HepG2 (cell line): ENCODE measurements around the gene SLC28A1. TPM values are rescaled to one million over a fixed set of nuclear protein-coding genes. Genes with fewer than 3 reads are reported as not detected.
A peak's percentile ranks its signal among the peaks of the same experiment; 100 is the strongest.

Experiments used
- DMAP1 ChIP-seq: IDR thresholded peaks from 2 replicates; pipeline ENCODE4 v1.6.1; 2016
- ELF4 ChIP-seq: sonication (generic); formaldehyde crosslinking; IDR thresholded peaks from 2 replicates; pipeline ENCODE4 v1.5.0; 2020; ENCODE audit warnings: missing genetic modification reagents, mild to moderate bottlenecking, moderate library complexity, borderline replicate concordance
- GATAD1 ChIP-seq: IDR thresholded peaks from 2 replicates; pipeline ENCODE4 v1.6.1; 2016; ENCODE audit warnings: missing genetic modification reagents, missing compliant biosample characterization
- MEIS1 ChIP-seq: sonication (generic); formaldehyde crosslinking; IDR thresholded peaks from 2 replicates; pipeline ENCODE4 v1.9.0; 2021; ENCODE audit warnings: mild to moderate bottlenecking, missing genetic modification reagents, moderate library complexity, borderline replicate concordance
- POLR2A ChIP-seq, 2 experiments: IDR thresholded peaks; 2 replicates each; pipeline ENCODE4 v1.6.1; 2011; ENCODE audit warnings: low read depth in 2 of 2, low read length in 2 of 2, mild to moderate bottlenecking in 1 of 2, moderate library complexity in 1 of 2; ENCODE audit not compliant: insufficient read depth in 1 of 2
- TRIM24 ChIP-seq: sonication (generic); formaldehyde crosslinking; IDR thresholded peaks from 2 replicates; pipeline ENCODE4 v1.8.0; 2022; ENCODE audit warnings: mild to moderate bottlenecking, missing genetic modification reagents
- YY1 ChIP-seq: IDR thresholded peaks from 2 replicates; pipeline ENCODE4 v1.6.1; 2011; ENCODE audit warnings: low read length, low read depth, moderate library complexity, mild to moderate bottlenecking; ENCODE audit not compliant: insufficient read depth, insufficient replicate concordance
- ZBTB38 ChIP-seq: sonication (generic); formaldehyde crosslinking; IDR thresholded peaks from 2 replicates; pipeline ENCODE4 v1.5.1; 2020; ENCODE audit warnings: mild to moderate bottlenecking, missing genetic modification reagents
- ZBTB7B ChIP-seq: sonication (generic); formaldehyde crosslinking; IDR thresholded peaks from 2 replicates; pipeline ENCODE4 v1.4.0; 2020; ENCODE audit warnings: missing genetic modification reagents
- ZFP36 ChIP-seq: fragments of 150-350 bp; IDR thresholded peaks from 2 replicates; pipeline ENCODE4 v1.6.1; 2018; ENCODE audit warnings: borderline replicate concordance, low read length, low read depth; ENCODE audit not compliant: partially characterized antibody
- ZNF260 ChIP-seq: sonication (generic); formaldehyde crosslinking; IDR thresholded peaks from 2 replicates; pipeline ENCODE4 v1.4.0; 2020; ENCODE audit warnings: missing genetic modification reagents, low read depth, mild to moderate bottlenecking, borderline replicate concordance
- ZNF543 ChIP-seq: sonication (generic); formaldehyde crosslinking; IDR thresholded peaks from 2 replicates; pipeline ENCODE4 v1.4.0; 2020; ENCODE audit warnings: mild to moderate bottlenecking, missing genetic modification reagents
- ZNF563 ChIP-seq: sonication (generic); formaldehyde crosslinking; IDR thresholded peaks from 2 replicates; pipeline ENCODE4 v1.8.0; 2022; ENCODE audit warnings: mild to moderate bottlenecking, moderate library complexity, missing genetic modification reagents
- ZNF709 ChIP-seq: sonication (generic); formaldehyde crosslinking; IDR thresholded peaks from 2 replicates; pipeline ENCODE4 v1.5.0; 2020; ENCODE audit warnings: mild to moderate bottlenecking, missing genetic modification reagents
- ZNF761 ChIP-seq: sonication (generic); formaldehyde crosslinking; conservative IDR thresholded peaks from 2 replicates; pipeline ENCODE4 v1.4.0; 2020; ENCODE audit warnings: mild to moderate bottlenecking, missing genetic modification reagents
- polyA plus RNA-seq, 8 experiments: library from polyadenylated mRNA; depleted of rRNA in 3 of 8; stranded (reverse) in 7 of 8; unstranded in 1 of 8; fragments of >200 nt; fragmentation: Illumina TruSeq in 4 of 8; extraction: Trizol in 4 of 8; gene quantifications; 2 replicates each; pipeline versions ENCODE4 v1.2.1 to v1.2.3, GENCODE V29; 2011 to 2016; ENCODE audit warnings: low read depth in 4 of 8, missing spikeins in 1 of 8, mixed read lengths in 1 of 8; ENCODE audit not compliant: insufficient read depth in 1 of 8
- total RNA-seq, 5 experiments: library from RNA; depleted of rRNA; stranded (reverse); fragments of >200 nt; fragmentation: Illumina TruSeq; extraction: Trizol; gene quantifications; 2 replicates each; pipeline ENCODE4 v1.2.3, GENCODE V29; 2016; ENCODE audit warnings: low read depth in 1 of 5
- TF ChIP-seq, protein P1 (sequence below): sonication (generic); formaldehyde crosslinking; IDR thresholded peaks from 2 replicates; pipeline ENCODE4 v1.4.0; 2020; ENCODE audit warnings: missing genetic modification reagents
- TF ChIP-seq, protein P2 (sequence below): sonication (generic); formaldehyde crosslinking; conservative IDR thresholded peaks from 2 replicates; pipeline ENCODE4 v1.8.1; 2023; ENCODE audit warnings: missing genetic modification reagents
- TF ChIP-seq, protein P3 (sequence below), 2 experiments: sonication (generic) in 1 of 2; formaldehyde crosslinking in 1 of 2; IDR thresholded peaks; 2 replicates each; pipeline versions ENCODE4 v1.4.0 to v1.6.1; 2016 to 2020; ENCODE audit warnings: borderline replicate concordance in 1 of 2, low read depth in 1 of 2, mild to moderate bottlenecking in 1 of 2, missing genetic modification reagents in 1 of 2

The SLC28A1 gene
- total and polyA plus RNA-seq, 2 of the 13 experiments (the other 11 are each of a cell fraction or from before 2014, with no cell fraction given): 0.31 to 5.8 TPM

DNA sequence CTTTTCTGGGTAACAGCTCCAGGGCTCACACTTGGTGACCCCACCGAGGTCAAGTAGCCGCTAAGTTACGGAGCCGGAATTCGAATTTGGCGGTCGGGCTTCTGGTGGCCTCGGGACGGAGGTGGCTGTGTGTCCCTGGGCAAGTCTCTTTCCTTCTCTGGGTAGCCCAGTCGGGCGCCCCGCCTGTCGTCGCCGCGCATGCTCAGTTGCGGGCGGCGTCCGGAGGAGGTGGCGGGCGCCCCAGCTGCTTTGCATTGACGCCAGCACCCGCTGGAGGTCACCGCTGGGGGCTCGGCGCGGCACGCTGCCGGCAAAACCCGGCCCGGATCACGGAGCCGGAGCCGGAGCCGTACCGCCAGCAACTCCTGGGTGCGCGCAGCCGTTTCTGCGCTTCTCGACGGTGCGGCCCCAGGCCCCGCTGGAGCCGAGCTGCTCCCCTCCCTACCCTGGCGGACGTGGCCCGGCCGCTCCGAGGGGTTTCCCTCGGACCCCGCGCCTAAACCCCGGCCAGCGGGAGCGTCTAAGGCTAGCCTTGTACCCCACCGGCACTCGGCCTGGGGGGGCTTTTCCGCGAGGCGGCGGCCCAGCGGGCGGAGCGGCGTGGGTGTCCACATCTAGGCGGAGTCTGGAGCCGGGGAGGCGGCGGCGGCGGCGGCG, 96.7 kb downstream of the SLC28A1 start (continued):
- TF ChIP-seq, protein P1, sequence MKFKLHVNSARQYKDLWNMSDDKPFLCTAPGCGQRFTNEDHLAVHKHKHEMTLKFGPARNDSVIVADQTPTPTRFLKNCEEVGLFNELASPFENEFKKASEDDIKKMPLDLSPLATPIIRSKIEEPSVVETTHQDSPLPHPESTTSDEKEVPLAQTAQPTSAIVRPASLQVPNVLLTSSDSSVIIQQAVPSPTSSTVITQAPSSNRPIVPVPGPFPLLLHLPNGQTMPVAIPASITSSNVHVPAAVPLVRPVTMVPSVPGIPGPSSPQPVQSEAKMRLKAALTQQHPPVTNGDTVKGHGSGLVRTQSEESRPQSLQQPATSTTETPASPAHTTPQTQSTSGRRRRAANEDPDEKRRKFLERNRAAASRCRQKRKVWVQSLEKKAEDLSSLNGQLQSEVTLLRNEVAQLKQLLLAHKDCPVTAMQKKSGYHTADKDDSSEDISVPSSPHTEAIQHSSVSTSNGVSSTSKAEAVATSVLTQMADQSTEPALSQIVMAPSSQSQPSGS (CRISPR knock-in tag): peak; percentile 89
- TF ChIP-seq, protein P2, sequence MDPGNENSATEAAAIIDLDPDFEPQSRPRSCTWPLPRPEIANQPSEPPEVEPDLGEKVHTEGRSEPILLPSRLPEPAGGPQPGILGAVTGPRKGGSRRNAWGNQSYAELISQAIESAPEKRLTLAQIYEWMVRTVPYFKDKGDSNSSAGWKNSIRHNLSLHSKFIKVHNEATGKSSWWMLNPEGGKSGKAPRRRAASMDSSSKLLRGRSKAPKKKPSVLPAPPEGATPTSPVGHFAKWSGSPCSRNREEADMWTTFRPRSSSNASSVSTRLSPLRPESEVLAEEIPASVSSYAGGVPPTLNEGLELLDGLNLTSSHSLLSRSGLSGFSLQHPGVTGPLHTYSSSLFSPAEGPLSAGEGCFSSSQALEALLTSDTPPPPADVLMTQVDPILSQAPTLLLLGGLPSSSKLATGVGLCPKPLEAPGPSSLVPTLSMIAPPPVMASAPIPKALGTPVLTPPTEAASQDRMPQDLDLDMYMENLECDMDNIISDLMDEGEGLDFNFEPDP (CRISPR knock-in tag): no peak
- TF ChIP-seq ZNF543 (CRISPR knock-in tag): peak; percentile 86; the same call in 1 of the 2 replicates
- no peak for TF ChIP-seq ZNF761 (CRISPR knock-in tag)
- no peak; the same call in 1 of the 2 replicates for TF ChIP-seq ELF4 (CRISPR knock-in tag)
- TF ChIP-seq POLR2A (IDR thresholded peaks at IDR 0.05; ENCODE audit: insufficient read depth in 1 of 2, low read depth in 2 of 2, low read length in 2 of 2): peak in 1 of 2 experiments; percentile 61; a peak in 3 of 4 replicates
- no peak for TF ChIP-seq TRIM24
- TF ChIP-seq ZNF260 (CRISPR knock-in tag): no peak
- peak; percentile 79; the same call in 1 of the 2 replicates for TF ChIP-seq ZNF563 (CRISPR knock-in tag)
- peak; percentile 85 for TF ChIP-seq YY1
- TF ChIP-seq ZNF709 (CRISPR knock-in tag): peak; percentile 80; the same call in 1 of the 2 replicates
- TF ChIP-seq, protein P3, sequence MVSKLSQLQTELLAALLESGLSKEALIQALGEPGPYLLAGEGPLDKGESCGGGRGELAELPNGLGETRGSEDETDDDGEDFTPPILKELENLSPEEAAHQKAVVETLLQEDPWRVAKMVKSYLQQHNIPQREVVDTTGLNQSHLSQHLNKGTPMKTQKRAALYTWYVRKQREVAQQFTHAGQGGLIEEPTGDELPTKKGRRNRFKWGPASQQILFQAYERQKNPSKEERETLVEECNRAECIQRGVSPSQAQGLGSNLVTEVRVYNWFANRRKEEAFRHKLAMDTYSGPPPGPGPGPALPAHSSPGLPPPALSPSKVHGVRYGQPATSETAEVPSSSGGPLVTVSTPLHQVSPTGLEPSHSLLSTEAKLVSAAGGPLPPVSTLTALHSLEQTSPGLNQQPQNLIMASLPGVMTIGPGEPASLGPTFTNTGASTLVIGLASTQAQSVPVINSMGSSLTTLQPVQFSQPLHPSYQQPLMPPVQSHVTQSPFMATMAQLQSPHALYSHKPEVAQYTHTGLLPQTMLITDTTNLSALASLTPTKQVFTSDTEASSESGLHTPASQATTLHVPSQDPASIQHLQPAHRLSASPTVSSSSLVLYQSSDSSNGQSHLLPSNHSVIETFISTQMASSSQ (IDR thresholded peaks at IDR 0.05; ENCODE audit: low read depth): no peak
- TF ChIP-seq, protein P3 (CRISPR knock-in tag; IDR thresholded peaks at IDR 0.05; ENCODE audit: borderline replicate concordance): peak; percentile 76; the same call in 1 of the 2 replicates
- TF ChIP-seq ZFP36: peak; percentile 81
- TF ChIP-seq DMAP1 (CRISPR knock-in tag): no peak
- peak; percentile 58; the same call in 1 of the 2 replicates for TF ChIP-seq ZBTB38 (CRISPR knock-in tag)
- peak; percentile 63 for TF ChIP-seq GATAD1 (CRISPR knock-in tag)
- TF ChIP-seq ZBTB7B (CRISPR knock-in tag): peak; percentile 75
- TF ChIP-seq MEIS1 (CRISPR knock-in tag): peak; percentile 66; the same call in 1 of the 2 replicates
